GM21526 (cell line): Measurements from ENCODE around the gene ICOS.
"Not testable (repeated sequence)": the region's sequence is repeated elsewhere in the genome, so short reads cannot be mapped to it uniquely, and the experiment has no call there.

ENCODE experiments used
- ATAC-seq: cut with Tn5 transposase; IDR thresholded peaks from one replicate; pipeline ENCODE4 v1.9.1; 2021; ENCODE audit warnings: moderate library complexity; ENCODE audit not compliant: unreplicated experiment, low FRiP score

The ICOS gene

GRCh38 chr2:203972066-203972465 is 35.5 kb downstream of the ICOS start:
- no peak for ATAC-seq

- ATAC-seq: no peak
Observed at GRCh38 chr2:203973000-203973399, 36.4 kb downstream of the ICOS start.

- ATAC-seq: no peak
Observed at GRCh38 chr2:203973676-203974075, 37.1 kb downstream of the ICOS start.

GRCh38 chr2:203975912-203976311 is 39.3 kb downstream of the ICOS start:
- no peak for ATAC-seq

- no peak for ATAC-seq
Observed at GRCh38 chr2:203982276-203982675, 45.7 kb downstream of the ICOS start.

- no peak for ATAC-seq
Observed at GRCh38 chr2:203983064-203983715, 46.6 kb downstream of the ICOS start.

GRCh38 chr2:203985978-203986377 is 49.4 kb downstream of the ICOS start:
- not testable (repeated sequence) for ATAC-seq

- no peak for ATAC-seq
Observed at GRCh38 chr2:203987959-203988358, 51.4 kb downstream of the ICOS start.

- no peak for ATAC-seq
Observed at GRCh38 chr2:203988500-203989260, 52.1 kb downstream of the ICOS start.

- ATAC-seq: no peak
Observed at GRCh38 chr2:203989521-203989920, 53.0 kb downstream of the ICOS start.

- ATAC-seq: no peak
Observed at GRCh38 chr2:203992509-203992908, 55.9 kb downstream of the ICOS start.

- ATAC-seq: no peak
Observed at GRCh38 chr2:203993011-203993410, 56.4 kb downstream of the ICOS start.

- ATAC-seq: no peak
Observed at GRCh38 chr2:203993560-203993959, 57.0 kb downstream of the ICOS start.

- ATAC-seq: no peak
Observed at GRCh38 chr2:203994735-203995134, 58.2 kb downstream of the ICOS start.

- no peak for ATAC-seq
Observed at GRCh38 chr2:203996692-203997091, 60.1 kb downstream of the ICOS start.

- no peak for ATAC-seq
Observed at GRCh38 chr2:203997481-203997880, 60.9 kb downstream of the ICOS start.

- ATAC-seq: no peak
Observed at GRCh38 chr2:203997980-203998809, 61.6 kb downstream of the ICOS start.

GRCh38 chr2:203999835-204000234 is 63.3 kb downstream of the ICOS start:
- no peak for ATAC-seq

- no peak for ATAC-seq
Observed at GRCh38 chr2:204000446-204000845, 63.9 kb downstream of the ICOS start.

- ATAC-seq: no peak
Observed at GRCh38 chr2:204003276-204003990, 66.9 kb downstream of the ICOS start.

GRCh38 chr2:204004912-204005311 is 68.3 kb downstream of the ICOS start:
- ATAC-seq: no peak
